Gastroesophageal sphincter (tissue), 3 donors: Measurements from ENCODE around the gene ZNF337.
"Not testable (repeated sequence)": the region's sequence is repeated elsewhere in the genome, so short reads cannot be mapped to it uniquely, and the experiment has no call there.

Source experiments
- CTCF ChIP-seq, 4 experiments: fragments of 200-600 bp in 2 of 4; fragments of 450-650 bp in 2 of 4; sonication (generic) in 1 of 4; IDR thresholded peaks; one replicate each; pipeline ENCODE4 v1.5.1; 2017 to 2019; ENCODE audit warnings: antibody characterized with exemption in 4 of 4, mild to moderate bottlenecking in 2 of 4, moderate library complexity in 2 of 4
- POLR2AphosphoS5 ChIP-seq: sonication (generic); formaldehyde crosslinking; IDR thresholded peaks from one replicate; pipeline ENCODE4 v1.6.1; 2017; ENCODE audit warnings: antibody characterized with exemption

GRCh38 chr20:25630615-25631014 is 66.0 kb downstream of the ZNF337 start:
- not testable (repeated sequence) for TF ChIP-seq POLR2AphosphoS5; CTCF (IDR thresholded peaks at IDR 0.05)
